GM12878 (cell line): ENCODE data around the gene LMF2. TPM values are rescaled to one million over a fixed set of nuclear protein-coding genes. Genes with fewer than 3 reads are reported as not detected.

Experiments used
- ATAC-seq: fragments of 200-7000 bp; cut with Tn5 transposase; 3 replicates; pipeline ENCODE4 v1.9.1; 2020; ENCODE audit warnings: mild to moderate bottlenecking, moderate library complexity
- BruUV-seq: library from RNA; stranded (reverse); fragments of 400-500 nt; replicated peaks from 2 replicates; lab custom pipeline; 2021; lab: Mats Ljungman, UMichigan
- CTCF ChIA-PET: fragments of 300-600 bp; sonication (Branson Sonifier 250); formaldehyde crosslinking; extraction: SDS; loops from one replicate; lab custom pipeline; 2021; ENCODE audit warnings: inconsistent platforms; lab: Yijun Ruan, JAX
- POLR2A ChIA-PET: fragments of 350-600 bp; formaldehyde crosslinking; extraction: SDS; loops from one replicate; lab custom pipeline; 2021; ENCODE audit warnings: inconsistent platforms; lab: Charles Lee
- RAD21 ChIA-PET: fragments of 300-600 bp; sonication (Branson Sonifier 250); formaldehyde crosslinking; loops from one replicate; lab custom pipeline; 2023; ENCODE audit warnings: antibody characterized with exemption; ENCODE audit not compliant: unreplicated experiment; lab: Charles Lee
- SMC1A ChIA-PET: fragments of 300-600 bp; sonication (Branson Sonifier 250); formaldehyde crosslinking; loops from one replicate; lab custom pipeline; 2023; ENCODE audit not compliant: unreplicated experiment, uncharacterized antibody; lab: Charles Lee
- DNase-seq: peaks from one replicate; pipeline ENCODE4 v3.0.0-alpha.2; 2011; ENCODE audit warnings: low read depth, low spot score
- FAIRE-seq: peaks from 3 replicates; lab custom pipeline; 2011; peaks lifted over from hg19 to GRCh38; lab: Jason Lieb, UNC
- H2AFZ ChIP-seq: 2 replicates; pipeline ENCODE4 v1.6.0; 2011; ENCODE audit warnings: low read depth, low read length, control low read depth; ENCODE audit not compliant: control insufficient read depth
- H3K27ac ChIP-seq: 2 replicates; pipeline ENCODE4 v1.5.1; 2011; ENCODE audit warnings: control low read depth; ENCODE audit not compliant: control insufficient read depth, insufficient read depth
- H3K27me3 ChIP-seq, 2 experiments: replicated peaks in 1 of 2; 2 replicates each; pipeline versions ENCODE4 v1.6.0 to v1.6.1; 2011; ENCODE audit warnings: low read length in 1 of 2; ENCODE audit not compliant: control insufficient read depth in 2 of 2, insufficient read depth in 2 of 2
- H3K36me3 ChIP-seq, 2 experiments: 2 replicates each; pipeline ENCODE4 v1.5.1; 2011; ENCODE audit warnings: low read length in 1 of 2; ENCODE audit not compliant: control insufficient read depth in 2 of 2, insufficient read depth in 2 of 2
- H3K4me1 ChIP-seq: 2 replicates; pipeline ENCODE4 v1.6.1; 2011; ENCODE audit warnings: mild to moderate bottlenecking, low read length, moderate library complexity, mixed read lengths; ENCODE audit not compliant: control insufficient read depth, insufficient read depth
- H3K4me2 ChIP-seq: 2 replicates; pipeline ENCODE4 v1.6.0; 2011; ENCODE audit warnings: control low read depth; ENCODE audit not compliant: control insufficient read depth, insufficient read depth
- H3K4me3 ChIP-seq: fragments of 200-600 bp; sonication (generic); 2 replicates; pipeline ENCODE4 v1.5.1; 2016
- H3K79me2 ChIP-seq: 2 replicates; pipeline ENCODE4 v1.6.0; 2011; ENCODE audit warnings: low read length; ENCODE audit not compliant: control insufficient read depth, insufficient read depth
- H3K9ac ChIP-seq: 2 replicates; pipeline ENCODE4 v1.8.0; 2011; ENCODE audit warnings: low read length, control low read depth, mixed read lengths; ENCODE audit not compliant: control insufficient read depth, insufficient read depth
- H3K9me3 ChIP-seq: replicated peaks from 3 replicates; pipeline ENCODE4 v1.5.1; 2011; ENCODE audit warnings: mild to moderate bottlenecking, low read length; ENCODE audit not compliant: control insufficient read depth, insufficient read depth
- H4K20me1 ChIP-seq: 2 replicates; pipeline ENCODE4 v1.6.0; 2011; ENCODE audit not compliant: control insufficient read depth, insufficient read depth
- CHD2 ChIP-seq: IDR thresholded peaks from 2 replicates; pipeline ENCODE4 v1.6.1; 2011; ENCODE audit warnings: low read depth, low read length, improper control_type of control experiment, borderline replicate concordance
- CHD4 ChIP-seq: fragments of 200-600 bp; sonication (generic); IDR thresholded peaks from 2 replicates; pipeline ENCODE4 v1.6.1; 2016; ENCODE audit warnings: mild to moderate bottlenecking
- EGR1 ChIP-seq, 2 experiments: IDR thresholded peaks; 1 replicate in 1 of 2; 2 replicates in 1 of 2; pipeline ENCODE4 v1.6.1; 2011 to 2012; ENCODE audit warnings: low read depth in 2 of 2, low read length in 2 of 2, borderline replicate concordance in 1 of 2, mild to moderate bottlenecking in 1 of 2, moderate library complexity in 1 of 2
- FOXM1 ChIP-seq: IDR thresholded peaks from 2 replicates; pipeline ENCODE4 v1.6.1; 2012; ENCODE audit warnings: low read depth, mild to moderate bottlenecking, inconsistent platforms, low read length, moderate library complexity
- HDGF ChIP-seq: fragments of 450-650 bp; IDR thresholded peaks from 2 replicates; pipeline ENCODE4 v1.6.1; 2016; ENCODE audit warnings: antibody characterized with exemption
- MYC ChIP-seq: IDR thresholded peaks from 2 replicates; pipeline ENCODE4 v1.6.1; 2011; ENCODE audit warnings: mild to moderate bottlenecking, low read length, moderate library complexity, inconsistent platforms; ENCODE audit not compliant: insufficient read depth, insufficient replicate concordance, insufficient read length, severe bottlenecking
- NBN ChIP-seq: fragments of 450-650 bp; IDR thresholded peaks from 2 replicates; pipeline ENCODE4 v1.6.1; 2016
- POLR2AphosphoS2 ChIP-seq: IDR thresholded peaks from 2 replicates; pipeline ENCODE4 v1.6.1; 2011; ENCODE audit warnings: low read depth, mild to moderate bottlenecking, low read length, improper control_type of control experiment, moderate library complexity
- POLR2AphosphoS5 ChIP-seq: IDR thresholded peaks from 2 replicates; pipeline ENCODE4 v1.6.1; 2011; ENCODE audit warnings: mild to moderate bottlenecking, low read length, inconsistent platforms
- SIN3A ChIP-seq: IDR thresholded peaks from 2 replicates; pipeline ENCODE4 v1.6.1; 2012; ENCODE audit warnings: low read depth, low read length, improper control_type of control experiment
- SUZ12 ChIP-seq: fragments of 200-600 bp; sonication (generic); IDR thresholded peaks from one replicate; pipeline ENCODE4 v1.6.1; 2018; ENCODE audit warnings: antibody characterized with exemption, mild to moderate bottlenecking; ENCODE audit not compliant: unreplicated experiment
- TARDBP ChIP-seq: IDR thresholded peaks from 2 replicates; pipeline ENCODE4 v1.6.1; 2016; ENCODE audit warnings: borderline replicate concordance
- ZNF207 ChIP-seq: fragments of 450-650 bp; IDR thresholded peaks from 2 replicates; pipeline ENCODE4 v1.6.1; 2014; ENCODE audit warnings: antibody characterized with exemption, mild to moderate bottlenecking, borderline replicate concordance
- ZNF274 ChIP-seq: IDR thresholded peaks from one replicate; pipeline ENCODE4 v1.8.0; 2011; ENCODE audit not compliant: insufficient read length, insufficient read depth
- WGBS: methylation state at CpG from one replicate; pipeline ENCODE4 v1.1.6; 2016; ENCODE audit warnings: low lambda C conversion rate; ENCODE audit not compliant: insufficient replicate concordance, insufficient coverage; ENCODE audit errors: missing lambda C conversion rate; 5-methylcytosine and 5-hydroxymethylcytosine counted together
- in situ Hi-C: fragments of 300-500 bp; cut with MboI; formaldehyde crosslinking; loops from 9 replicates; pipeline ENCODE4 v1.14.3; 2018; ENCODE audit warnings: mixed read lengths
- intact Hi-C: fragments of 100-400 bp; cut with micrococcal nuclease; formaldehyde crosslinking; loops from one replicate; pipeline ENCODE4 v1.14.2; 2022; ENCODE audit not compliant: unreplicated experiment
- polyA plus RNA-seq, 11 experiments: library from polyadenylated mRNA; depleted of rRNA in 4 of 11; unstranded in 6 of 11; stranded (reverse) in 5 of 11; fragments of >200 nt; fragmentation: Nextera tagmentation in 4 of 11; fragmentation: Illumina TruSeq in 1 of 11; extraction: Ambion mirVana in 4 of 11; extraction: Trizol in 1 of 11; gene quantifications; 1 replicate in 1 of 11; 2 replicates in 10 of 11; pipeline versions ENCODE4 v1.2.1 to v1.2.3, GENCODE V29; 2011 to 2016; ENCODE audit warnings: inconsistent platforms in 2 of 11, missing spikeins in 2 of 11, low read depth in 1 of 11
- total RNA-seq, 4 experiments: library from RNA; depleted of rRNA in 3 of 4; stranded (reverse); fragments of >200 nt in 3 of 4; fragmentation: Illumina TruSeq in 1 of 4; extraction: Trizol in 1 of 4; gene quantifications; 2 replicates each; pipeline versions ENCODE4 v1.2.1 to v1.2.3, GENCODE V29; 2013 to 2021
- TF ChIP-seq, protein P1 (sequence below): fragments of 450-650 bp; IDR thresholded peaks from 2 replicates; pipeline ENCODE4 v1.6.1; 2016; ENCODE audit warnings: mild to moderate bottlenecking
- TF ChIP-seq, protein P2 (sequence below): fragments of 450-650 bp; IDR thresholded peaks from 2 replicates; pipeline ENCODE4 v1.6.1; 2017; ENCODE audit warnings: borderline replicate concordance
- TF ChIP-seq, protein P3 (sequence below): fragments of 450-650 bp; formaldehyde crosslinking; IDR thresholded peaks from 2 replicates; pipeline ENCODE4 v1.4.0; 2020; ENCODE audit warnings: mild to moderate bottlenecking, moderate library complexity

Gene LMF2
- total and polyA plus RNA-seq, 10 of the 15 experiments (the other 5 are each of a cell fraction or from before 2014, with no cell fraction given), result 0.08 to 57.5 (median 21.2) TPM

DNA sequence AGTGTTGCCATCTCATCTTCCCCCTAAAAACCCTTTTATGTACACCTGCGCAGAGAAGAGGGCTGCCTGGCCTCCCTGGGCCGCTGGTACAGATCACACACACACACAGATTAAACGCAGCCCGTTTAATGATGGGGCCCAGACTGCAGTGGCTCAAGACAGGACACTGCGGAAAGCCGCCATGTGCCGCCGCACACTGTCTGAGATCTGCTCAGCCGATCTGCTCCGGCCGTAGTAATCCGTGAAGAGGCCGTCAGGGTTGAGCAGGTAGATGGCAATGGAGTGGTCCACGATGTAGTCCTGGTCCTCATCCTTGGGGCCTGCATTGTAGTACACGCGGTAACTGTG is 15.9 kb upstream of the LMF2 start:
- DNase-seq (no peak), ATAC-seq (no peak), FAIRE-seq (no peak)
- intact Hi-C loops (no loop called here), in situ Hi-C loops (no loop called here)
- WGBS, result 97% methylated on average over 16 of the region's 16 CpGs
- H3K36me3 ChIP-seq, result peaks cover 5 to 38% of the 10 kb centered on the region in 2 experiments; a peak in 3 of 4 replicates
- H3K9ac ChIP-seq, result no peak overlapping the region
- no peaks in the 10 kb centered on the region for H4K20me1 ChIP-seq
- ChIA-PET SMC1A (interaction anchor here (1.2 kb wide), 1 partner anchor 15 kb away, joined by 3 read pairs; no protein-coding TSS in a partner anchor), POLR2A (interaction anchor here (4.9 kb wide), 1 partner anchor 14 kb away, joined by 84 read pairs; the partner anchor contains the start of genes LMF2 and NCAPH2), RAD21 (interaction anchor here (4.4 kb wide), 1 partner anchor 15 kb away, joined by 64 read pairs; the partner anchor contains the start of genes LMF2 and NCAPH2), CTCF (interaction anchor here (1.5 kb wide), 1 partner anchor 14 kb away, joined by 4 read pairs; no protein-coding TSS in a partner anchor)
- H3K4me1 ChIP-seq, result peaks cover 9% of the 10 kb centered on the region
- H3K4me3 ChIP-seq, result no peak overlapping the region
- no peak overlapping the region for H3K4me2 ChIP-seq
- peaks cover 34% of the 10 kb centered on the region for H3K79me2 ChIP-seq
- H3K27ac ChIP-seq, result no peak overlapping the region
- no peaks in the 10 kb centered on the region for H3K27me3 ChIP-seq
- no peaks in the 10 kb centered on the region for H3K9me3 ChIP-seq
- TF ChIP-seq POLR2AphosphoS5 (peak; percentile 23), CHD2 (no peak), CHD4 (no peak), TARDBP (no peak), HDGF (no peak), EGR1 (IDR thresholded peaks at IDR 0.05; ENCODE audit: borderline replicate concordance in 1 of 2, low read depth in 2 of 2, low read length in 2 of 2) (no peak), SIN3A (no peak), MYC (no peak), ZNF207 (no peak), FOXM1 (no peak), POLR2AphosphoS2 (peak; percentile 25; the same call in 1 of the 2 replicates), NBN (no peak), SUZ12 (no peak), ZNF274 (no peak)
- TF ChIP-seq, protein P1, sequence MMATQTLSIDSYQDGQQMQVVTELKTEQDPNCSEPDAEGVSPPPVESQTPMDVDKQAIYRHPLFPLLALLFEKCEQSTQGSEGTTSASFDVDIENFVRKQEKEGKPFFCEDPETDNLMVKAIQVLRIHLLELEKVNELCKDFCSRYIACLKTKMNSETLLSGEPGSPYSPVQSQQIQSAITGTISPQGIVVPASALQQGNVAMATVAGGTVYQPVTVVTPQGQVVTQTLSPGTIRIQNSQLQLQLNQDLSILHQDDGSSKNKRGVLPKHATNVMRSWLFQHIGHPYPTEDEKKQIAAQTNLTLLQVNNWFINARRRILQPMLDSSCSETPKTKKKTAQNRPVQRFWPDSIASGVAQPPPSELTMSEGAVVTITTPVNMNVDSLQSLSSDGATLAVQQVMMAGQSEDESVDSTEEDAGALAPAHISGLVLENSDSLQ, result no peak
- TF ChIP-seq, protein P2, sequence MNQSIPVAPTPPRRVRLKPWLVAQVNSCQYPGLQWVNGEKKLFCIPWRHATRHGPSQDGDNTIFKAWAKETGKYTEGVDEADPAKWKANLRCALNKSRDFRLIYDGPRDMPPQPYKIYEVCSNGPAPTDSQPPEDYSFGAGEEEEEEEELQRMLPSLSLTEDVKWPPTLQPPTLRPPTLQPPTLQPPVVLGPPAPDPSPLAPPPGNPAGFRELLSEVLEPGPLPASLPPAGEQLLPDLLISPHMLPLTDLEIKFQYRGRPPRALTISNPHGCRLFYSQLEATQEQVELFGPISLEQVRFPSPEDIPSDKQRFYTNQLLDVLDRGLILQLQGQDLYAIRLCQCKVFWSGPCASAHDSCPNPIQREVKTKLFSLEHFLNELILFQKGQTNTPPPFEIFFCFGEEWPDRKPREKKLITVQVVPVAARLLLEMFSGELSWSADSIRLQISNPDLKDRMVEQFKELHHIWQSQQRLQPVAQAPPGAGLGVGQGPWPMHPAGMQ, result no peak
- TF ChIP-seq, protein P3, sequence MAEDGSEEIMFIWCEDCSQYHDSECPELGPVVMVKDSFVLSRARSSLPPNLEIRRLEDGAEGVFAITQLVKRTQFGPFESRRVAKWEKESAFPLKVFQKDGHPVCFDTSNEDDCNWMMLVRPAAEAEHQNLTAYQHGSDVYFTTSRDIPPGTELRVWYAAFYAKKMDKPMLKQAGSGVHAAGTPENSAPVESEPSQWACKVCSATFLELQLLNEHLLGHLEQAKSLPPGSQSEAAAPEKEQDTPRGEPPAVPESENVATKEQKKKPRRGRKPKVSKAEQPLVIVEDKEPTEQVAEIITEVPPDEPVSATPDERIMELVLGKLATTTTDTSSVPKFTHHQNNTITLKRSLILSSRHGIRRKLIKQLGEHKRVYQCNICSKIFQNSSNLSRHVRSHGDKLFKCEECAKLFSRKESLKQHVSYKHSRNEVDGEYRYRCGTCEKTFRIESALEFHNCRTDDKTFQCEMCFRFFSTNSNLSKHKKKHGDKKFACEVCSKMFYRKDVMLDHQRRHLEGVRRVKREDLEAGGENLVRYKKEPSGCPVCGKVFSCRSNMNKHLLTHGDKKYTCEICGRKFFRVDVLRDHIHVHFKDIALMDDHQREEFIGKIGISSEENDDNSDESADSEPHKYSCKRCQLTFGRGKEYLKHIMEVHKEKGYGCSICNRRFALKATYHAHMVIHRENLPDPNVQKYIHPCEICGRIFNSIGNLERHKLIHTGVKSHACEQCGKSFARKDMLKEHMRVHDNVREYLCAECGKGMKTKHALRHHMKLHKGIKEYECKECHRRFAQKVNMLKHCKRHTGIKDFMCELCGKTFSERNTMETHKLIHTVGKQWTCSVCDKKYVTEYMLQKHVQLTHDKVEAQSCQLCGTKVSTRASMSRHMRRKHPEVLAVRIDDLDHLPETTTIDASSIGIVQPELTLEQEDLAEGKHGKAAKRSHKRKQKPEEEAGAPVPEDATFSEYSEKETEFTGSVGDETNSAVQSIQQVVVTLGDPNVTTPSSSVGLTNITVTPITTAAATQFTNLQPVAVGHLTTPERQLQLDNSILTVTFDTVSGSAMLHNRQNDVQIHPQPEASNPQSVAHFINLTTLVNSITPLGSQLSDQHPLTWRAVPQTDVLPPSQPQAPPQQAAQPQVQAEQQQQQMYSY, result no peak
- TF ChIP-seq, all 136 proteins: peak for 2
- no TSS peak for BruUV-seq
- no peak overlapping the region for H2AFZ ChIP-seq
